Mesenchymal stem cell (in vitro differentiated cells and primary cell): ENCODE data around the gene SYCP2L.

ENCODE experiments used
- DNase-seq: peaks from one replicate; pipeline ENCODE4 v3.0.0-alpha.2; 2013
- H2AFZ ChIP-seq: one replicate; pipeline ENCODE4 v1.6.1; 2013; ENCODE audit warnings: low read depth, mild to moderate bottlenecking, control low read depth, inconsistent platforms, low read length, moderate library complexity
- H2AK5ac ChIP-seq: 2 replicates; pipeline ENCODE4 v1.6.1; 2013; ENCODE audit warnings: low read length, moderate library complexity, mild to moderate bottlenecking, inconsistent platforms; ENCODE audit not compliant: severe bottlenecking
- H2BK120ac ChIP-seq: one replicate; pipeline ENCODE4 v1.6.1; 2013; ENCODE audit warnings: low read depth, mild to moderate bottlenecking, inconsistent platforms, low read length, moderate library complexity
- H2BK12ac ChIP-seq, 2 experiments: one replicate each; pipeline ENCODE4 v1.6.1; 2013; ENCODE audit warnings: inconsistent platforms in 2 of 2, low read length in 2 of 2, mild to moderate bottlenecking in 2 of 2, moderate library complexity in 2 of 2, control low read depth in 1 of 2
- H2BK15ac ChIP-seq: one replicate; pipeline ENCODE4 v1.6.1; 2013; ENCODE audit warnings: mild to moderate bottlenecking, low read depth, inconsistent platforms; ENCODE audit not compliant: poor library complexity, severe bottlenecking
- H2BK5ac ChIP-seq: 2 replicates; pipeline ENCODE4 v1.6.1; 2013; ENCODE audit warnings: low read depth, mild to moderate bottlenecking, low read length, control low read depth, inconsistent platforms; ENCODE audit not compliant: poor library complexity, severe bottlenecking
- H3K14ac ChIP-seq, 2 experiments: one replicate each; pipeline ENCODE4 v1.6.1; 2013; ENCODE audit warnings: inconsistent platforms in 2 of 2, low read length in 2 of 2, control low read depth in 1 of 2, mild to moderate bottlenecking in 1 of 2, moderate library complexity in 1 of 2
- H3K18ac ChIP-seq, 2 experiments: one replicate each; pipeline ENCODE4 v1.6.1; 2013; ENCODE audit warnings: inconsistent platforms in 2 of 2, low read length in 2 of 2, control low read depth in 1 of 2, low read depth in 1 of 2, mild to moderate bottlenecking in 1 of 2
- H3K23ac ChIP-seq, 2 experiments: one replicate each; pipeline ENCODE4 v1.6.1; 2013; ENCODE audit warnings: inconsistent platforms in 2 of 2, low read length in 2 of 2, mild to moderate bottlenecking in 2 of 2, moderate library complexity in 2 of 2, control low read depth in 1 of 2
- H3K27ac ChIP-seq: 2 replicates; pipeline ENCODE4 v1.5.1; 2013; ENCODE audit warnings: mild to moderate bottlenecking, moderate library complexity, low read length, control low read depth, inconsistent platforms; ENCODE audit not compliant: poor library complexity, severe bottlenecking
- H3K27me3 ChIP-seq, 2 experiments: 2 replicates each; pipeline versions ENCODE4 v1.6.1 to v1.7.0; 2013; ENCODE audit warnings: low read length in 2 of 2, mild to moderate bottlenecking in 2 of 2, moderate library complexity in 2 of 2, control low read depth in 1 of 2, inconsistent platforms in 1 of 2; ENCODE audit not compliant: control insufficient read depth in 1 of 2, insufficient read depth in 1 of 2
- H3K36me3 ChIP-seq, 2 experiments: 2 replicates each; pipeline versions ENCODE4 v1.6.1 to v1.7.0; 2013; ENCODE audit warnings: low read length in 2 of 2, control low read depth in 1 of 2, inconsistent platforms in 1 of 2, low read depth in 1 of 2, mild to moderate bottlenecking in 1 of 2; ENCODE audit not compliant: insufficient read depth in 2 of 2, control insufficient read depth in 1 of 2
- H3K4ac ChIP-seq, 2 experiments: one replicate each; pipeline ENCODE4 v1.6.1; 2013; ENCODE audit warnings: inconsistent platforms in 2 of 2, low read length in 2 of 2, mild to moderate bottlenecking in 2 of 2, moderate library complexity in 2 of 2, control low read depth in 1 of 2, low read depth in 1 of 2
- H3K4me1 ChIP-seq: 2 replicates; pipeline ENCODE4 v1.6.1; 2013; ENCODE audit warnings: low read depth, low read length, control low read depth; ENCODE audit not compliant: control insufficient read depth, insufficient read depth
- H3K4me2 ChIP-seq: 2 replicates; pipeline ENCODE4 v1.6.1; 2013; ENCODE audit warnings: low read length, mild to moderate bottlenecking, inconsistent platforms; ENCODE audit not compliant: poor library complexity, severe bottlenecking
- H3K4me3 ChIP-seq, 2 experiments: 2 replicates each; pipeline versions ENCODE4 v1.5.1 to v1.7.0; 2013; ENCODE audit warnings: low read length in 2 of 2, mild to moderate bottlenecking in 2 of 2, control low read depth in 1 of 2, low read depth in 1 of 2; ENCODE audit not compliant: insufficient read depth in 1 of 2
- H3K79me1 ChIP-seq: replicated peaks from 2 replicates; pipeline ENCODE4 v1.6.1; 2013; ENCODE audit warnings: mild to moderate bottlenecking, control low read depth, low read length, inconsistent platforms; ENCODE audit not compliant: poor library complexity, severe bottlenecking
- H3K9ac ChIP-seq: 2 replicates; pipeline ENCODE4 v1.7.0; 2013; ENCODE audit warnings: mild to moderate bottlenecking, low read length, moderate library complexity
- H3K9me3 ChIP-seq: 2 replicates; pipeline ENCODE4 v1.7.0; 2013; ENCODE audit warnings: mild to moderate bottlenecking, low read length; ENCODE audit not compliant: control insufficient read depth
- H4K8ac ChIP-seq: one replicate; pipeline ENCODE4 v1.6.1; 2013; ENCODE audit warnings: inconsistent platforms, mild to moderate bottlenecking, low read length, moderate library complexity
- H4K91ac ChIP-seq: one replicate; pipeline ENCODE4 v1.6.1; 2013; ENCODE audit warnings: mild to moderate bottlenecking, low read length, inconsistent platforms
- WGBS: methylation state at CpG from one replicate; pipeline ENCODE4 v1.1.7; 2013; ENCODE audit warnings: mixed read lengths; 5-methylcytosine and 5-hydroxymethylcytosine counted together

Gene SYCP2L

DNA sequence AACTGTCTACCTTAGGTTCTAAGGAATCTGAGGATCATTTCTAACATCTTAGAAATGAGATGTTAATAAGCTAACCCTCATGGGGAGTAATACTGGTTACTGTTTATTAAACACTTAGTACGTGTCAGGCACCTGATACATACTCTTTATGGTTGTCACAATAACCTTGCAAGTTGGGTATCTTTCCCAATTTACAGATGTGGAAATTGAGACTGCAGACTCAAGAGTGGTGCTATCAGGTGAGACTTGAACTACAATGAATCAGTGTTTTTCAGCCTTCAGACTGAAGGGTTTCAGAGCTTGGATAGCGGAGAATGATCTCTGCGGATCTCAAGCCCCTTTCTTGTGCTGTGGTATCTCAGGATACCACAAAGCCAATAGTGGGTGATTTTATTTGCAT lies 130.2 kb downstream of the SYCP2L start:
- no peak overlapping the region for H2BK12ac ChIP-seq
- H3K9me3 ChIP-seq = no peaks in the 10 kb centered on the region
- no peak overlapping the region for H3K4ac ChIP-seq
- H4K91ac ChIP-seq = no peak overlapping the region
- H2BK5ac ChIP-seq = no peak overlapping the region
- H3K14ac ChIP-seq = no peak overlapping the region
- H3K23ac ChIP-seq = no peak overlapping the region
- 100% methylated on average over 3 of the region's 3 CpGs for WGBS
- no peak overlapping the region for H2BK15ac ChIP-seq
- H3K4me2 ChIP-seq = no peak overlapping the region
- DNase-seq = no peak
- H4K8ac ChIP-seq = no peak overlapping the region
- H3K36me3 ChIP-seq = no peaks in the 10 kb centered on the region
- H3K4me3 ChIP-seq = no peak overlapping the region
- no peak overlapping the region for H2BK120ac ChIP-seq
- peaks cover 2% of the 10 kb centered on the region for H3K79me1 ChIP-seq
- H3K27ac ChIP-seq = no peak overlapping the region
- H2AFZ ChIP-seq = no peak overlapping the region
- H2AK5ac ChIP-seq = no peak overlapping the region
- H3K4me1 ChIP-seq = no peaks in the 10 kb centered on the region
- no peak overlapping the region for H3K9ac ChIP-seq
- H3K18ac ChIP-seq = no peak overlapping the region
- no peaks in the 10 kb centered on the region for H3K27me3 ChIP-seq

DNA sequence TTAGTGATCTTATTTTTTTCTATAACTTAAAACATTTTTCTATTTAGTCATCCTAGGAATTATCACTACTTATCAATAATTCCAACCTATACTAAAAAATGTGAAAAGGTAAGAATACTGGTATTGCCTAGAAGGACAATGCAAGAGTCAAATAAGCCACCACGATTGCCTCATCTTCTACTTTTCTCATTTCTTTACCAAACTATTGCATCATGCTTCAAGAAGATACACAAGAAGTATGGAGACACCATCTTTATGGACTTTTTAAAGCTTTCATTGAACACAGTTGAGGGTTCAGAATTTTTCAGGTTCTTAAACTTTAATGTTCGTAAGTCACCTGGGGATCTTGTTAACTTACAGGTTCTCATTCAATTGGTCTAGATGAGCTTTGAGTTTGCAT lies 131.4 kb downstream of the SYCP2L start:
- H2BK12ac ChIP-seq = no peak overlapping the region
- no peak overlapping the region for H3K18ac ChIP-seq
- H4K91ac ChIP-seq = no peak overlapping the region
- no peak overlapping the region for H2BK5ac ChIP-seq
- WGBS = 99% methylated on average over 2 of the region's 2 CpGs
- no peak overlapping the region for H2AK5ac ChIP-seq
- H3K9ac ChIP-seq = no peak overlapping the region
- H3K4me3 ChIP-seq = no peak overlapping the region
- no peaks in the 10 kb centered on the region for H3K27me3 ChIP-seq
- no peak overlapping the region for H3K4me2 ChIP-seq
- no peak overlapping the region for H3K14ac ChIP-seq
- H2BK15ac ChIP-seq = no peak overlapping the region
- no peak overlapping the region for H2AFZ ChIP-seq
- no peaks in the 10 kb centered on the region for H3K9me3 ChIP-seq
- H3K4ac ChIP-seq = no peak overlapping the region
- no peak overlapping the region for H3K27ac ChIP-seq
- H4K8ac ChIP-seq = no peak overlapping the region
- no peak overlapping the region for H3K23ac ChIP-seq
- H2BK120ac ChIP-seq = no peak overlapping the region
- no peaks in the 10 kb centered on the region for H3K4me1 ChIP-seq
- no peak for DNase-seq
- no peaks in the 10 kb centered on the region for H3K36me3 ChIP-seq
- H3K79me1 ChIP-seq = peaks cover 3% of the 10 kb centered on the region

DNA sequence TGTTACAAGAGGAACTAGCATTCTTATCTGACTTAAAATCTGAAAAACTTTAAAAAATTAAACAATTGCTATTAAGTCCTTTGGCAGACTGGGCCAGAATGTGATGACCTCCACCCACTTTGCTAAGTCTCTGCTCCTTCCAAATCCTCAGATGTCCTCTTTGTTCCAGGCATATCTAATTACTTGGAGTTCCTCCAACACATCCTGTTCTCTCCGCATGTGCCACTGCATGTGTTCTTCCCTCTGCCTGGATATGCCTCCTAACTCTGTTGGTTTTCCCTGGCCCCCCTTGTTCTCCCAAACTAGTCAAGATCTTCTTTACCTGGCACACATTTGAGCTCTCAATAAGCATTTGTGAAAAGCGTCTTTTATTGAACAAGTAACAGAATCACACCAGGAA lies 134.2 kb downstream of the SYCP2L start:
- H3K27me3 ChIP-seq = no peaks in the 10 kb centered on the region
- WGBS = 89% methylated on average over 2 of the region's 2 CpGs
- H4K8ac ChIP-seq = no peak overlapping the region
- H2BK5ac ChIP-seq = no peak overlapping the region
- DNase-seq = no peak
- no peak overlapping the region for H3K4me2 ChIP-seq
- H2AFZ ChIP-seq = no peak overlapping the region
- peaks cover 3% of the 10 kb centered on the region for H3K79me1 ChIP-seq
- no peak overlapping the region for H3K4me3 ChIP-seq
- no peak overlapping the region for H3K14ac ChIP-seq
- H2BK15ac ChIP-seq = no peak overlapping the region
- no peaks in the 10 kb centered on the region for H3K9me3 ChIP-seq
- no peak overlapping the region for H2BK12ac ChIP-seq
- H3K27ac ChIP-seq = no peak overlapping the region
- H4K91ac ChIP-seq = no peak overlapping the region
- no peak overlapping the region for H3K23ac ChIP-seq
- H2AK5ac ChIP-seq = no peak overlapping the region
- no peak overlapping the region for H2BK120ac ChIP-seq
- H3K4ac ChIP-seq = peak overlapping the region in 1 of 2 experiments; percentile 32
- no peaks in the 10 kb centered on the region for H3K4me1 ChIP-seq
- H3K18ac ChIP-seq = no peak overlapping the region
- no peaks in the 10 kb centered on the region for H3K36me3 ChIP-seq
- no peak overlapping the region for H3K9ac ChIP-seq

DNA sequence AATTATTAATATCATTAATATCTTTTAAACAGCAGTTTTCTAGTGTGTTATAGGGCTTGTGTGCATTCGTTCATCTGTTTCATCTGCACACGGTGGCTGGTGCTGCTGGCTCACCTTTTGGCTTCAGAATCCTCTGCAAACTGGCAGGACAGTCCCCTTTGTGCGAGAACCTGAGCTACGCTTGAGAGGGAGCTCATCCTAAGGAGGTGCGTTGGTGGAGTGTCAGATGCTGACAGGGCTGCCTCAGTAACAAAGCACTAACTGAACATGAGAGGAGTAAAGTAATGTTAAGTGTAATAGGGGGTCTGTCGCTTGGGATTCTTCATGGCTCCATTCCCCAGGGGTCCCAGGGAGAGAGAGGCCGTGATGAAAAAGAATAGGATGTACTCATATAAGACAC lies 134.9 kb downstream of the SYCP2L start:
- peak overlapping the region in 1 of 2 experiments; percentile 26 for H3K14ac ChIP-seq
- no peak overlapping the region for H2AFZ ChIP-seq
- no peak for DNase-seq
- H3K9ac ChIP-seq = no peak overlapping the region
- H3K27me3 ChIP-seq = no peaks in the 10 kb centered on the region
- peaks cover 2% of the 10 kb centered on the region for H3K4me1 ChIP-seq
- no peak overlapping the region for H3K4me3 ChIP-seq
- H3K4me2 ChIP-seq = no peak overlapping the region
- WGBS = 79% methylated on average over 7 of the region's 7 CpGs
- H3K9me3 ChIP-seq = no peaks in the 10 kb centered on the region
- peak overlapping the region; percentile 15 to 29 for H2BK12ac ChIP-seq
- H3K4ac ChIP-seq = peak overlapping the region in 1 of 2 experiments; percentile 54
- H3K27ac ChIP-seq = no peak overlapping the region
- H3K79me1 ChIP-seq = peaks cover 3% of the 10 kb centered on the region
- H3K36me3 ChIP-seq = no peaks in the 10 kb centered on the region
- H2BK5ac ChIP-seq = no peak overlapping the region
- H3K23ac ChIP-seq = no peak overlapping the region
- H4K8ac ChIP-seq = peak overlapping the region; percentile 72
- no peak overlapping the region for H2BK120ac ChIP-seq
- H3K18ac ChIP-seq = peak overlapping the region; percentile 9 to 46
- peak overlapping the region; percentile 9 for H2AK5ac ChIP-seq
- peak overlapping the region; percentile 64 for H4K91ac ChIP-seq
- no peak overlapping the region for H2BK15ac ChIP-seq
